GM19324 (cell line): ENCODE data around the gene CCN6.
"Not testable (repeated sequence)": the region's sequence is repeated elsewhere in the genome, so short reads cannot be mapped to it uniquely, and the experiment has no call there.

ENCODE experiments used
- ATAC-seq: cut with Tn5 transposase; IDR thresholded peaks from one replicate; pipeline ENCODE4 v1.9.1; 2021; ENCODE audit warnings: mild to moderate bottlenecking, moderate library complexity; ENCODE audit not compliant: unreplicated experiment, low FRiP score

The CCN6 gene

GRCh38 chr6:112049026-112049799 lies 4.7 kb upstream of the CCN6 start:
- no peak for ATAC-seq

- no peak for ATAC-seq
Measured at GRCh38 chr6:112049996-112050395, 3.9 kb upstream of the CCN6 start.

GRCh38 chr6:112050429-112050828 lies 3.5 kb upstream of the CCN6 start:
- no peak for ATAC-seq

- not testable (repeated sequence) for ATAC-seq
Measured at GRCh38 chr6:112051251-112051740, 2.6 kb upstream of the CCN6 start.

- ATAC-seq, result no peak
Measured at GRCh38 chr6:112054555-112055190, 769 bp downstream of the CCN6 start.

- ATAC-seq, result no peak
Measured at GRCh38 chr6:112058243-112059032, 4.5 kb downstream of the CCN6 start.

GRCh38 chr6:112061605-112062004 lies 7.7 kb downstream of the CCN6 start:
- no peak for ATAC-seq

- ATAC-seq, result no peak
Measured at GRCh38 chr6:112062966-112063365, 9.1 kb downstream of the CCN6 start.

GRCh38 chr6:112065426-112065986 lies 11.6 kb downstream of the CCN6 start:
- no peak for ATAC-seq

- ATAC-seq, result no peak
Measured at GRCh38 chr6:112066606-112067005, 12.7 kb downstream of the CCN6 start.

GRCh38 chr6:112081569-112081968 lies 27.7 kb downstream of the CCN6 start:
- ATAC-seq, result no peak

GRCh38 chr6:112085286-112086065 lies 31.6 kb downstream of the CCN6 start:
- ATAC-seq, result no peak

- ATAC-seq, result no peak
Measured at GRCh38 chr6:112086744-112087135, 32.8 kb downstream of the CCN6 start.

GRCh38 chr6:112087136-112087911 lies 33.4 kb downstream of the CCN6 start, which contains the start of the genes FAM229B and TUBE1:
Gene FAM229B, plus strand, starts transcription at chr6:112087591. Its CDS starts 11,693 bp downstream, at chr6:112099284.
Gene TUBE1, minus strand, starts transcription at chr6:112087482. Its CDS starts 48 bp downstream, at chr6:112087434.
- ATAC-seq, result peak; percentile 98

GRCh38 chr6:112087916-112088315 lies 34.0 kb downstream of the CCN6 start:
- ATAC-seq, result no peak

- no peak for ATAC-seq
Measured at GRCh38 chr6:112096901-112097300, 43.0 kb downstream of the CCN6 start.

- no peak for ATAC-seq
Measured at GRCh38 chr6:112100561-112100960, 46.7 kb downstream of the CCN6 start.

- not testable (repeated sequence) for ATAC-seq
Measured at GRCh38 chr6:112106026-112106425, 52.1 kb downstream of the CCN6 start.

GRCh38 chr6:112106562-112106961 lies 52.7 kb downstream of the CCN6 start:
- ATAC-seq, result no peak
